GM19438 (cell line): ENCODE results near the gene RTL9.
"Not testable (repeated sequence)": the region's sequence is repeated elsewhere in the genome, so short reads cannot be mapped to it uniquely, and the experiment has no call there.

Source experiments
- ATAC-seq: cut with Tn5 transposase; IDR thresholded peaks from one replicate; pipeline ENCODE4 v1.9.1; 2021; ENCODE audit warnings: low read depth; ENCODE audit not compliant: unreplicated experiment

The RTL9 gene

DNA sequence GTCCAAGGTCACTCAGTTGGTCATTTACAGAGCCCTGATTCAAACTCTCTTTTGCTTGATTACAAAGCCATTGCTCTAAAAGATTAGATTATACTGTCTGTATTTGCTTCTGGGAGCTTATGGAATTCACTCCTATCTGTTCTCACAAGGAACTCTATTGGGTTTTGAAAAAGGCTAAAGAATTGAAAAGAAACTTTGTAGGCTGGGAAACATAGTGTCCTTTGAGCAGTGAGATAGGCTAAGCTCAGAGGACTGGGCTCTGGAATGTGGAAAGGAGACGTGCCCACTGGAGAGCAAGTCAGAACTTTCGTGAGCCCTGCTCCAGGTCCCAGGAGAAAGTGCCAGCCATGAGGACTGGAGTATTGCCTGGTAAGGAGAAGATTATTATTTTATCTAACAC lies at the start of gene RTL9:
RTL9 (plus strand) TSS at position 301 of the 400 bp plus-strand sequence. CDS start 91,770 bp downstream, outside the sequence.
- ATAC-seq = no peak

DNA sequence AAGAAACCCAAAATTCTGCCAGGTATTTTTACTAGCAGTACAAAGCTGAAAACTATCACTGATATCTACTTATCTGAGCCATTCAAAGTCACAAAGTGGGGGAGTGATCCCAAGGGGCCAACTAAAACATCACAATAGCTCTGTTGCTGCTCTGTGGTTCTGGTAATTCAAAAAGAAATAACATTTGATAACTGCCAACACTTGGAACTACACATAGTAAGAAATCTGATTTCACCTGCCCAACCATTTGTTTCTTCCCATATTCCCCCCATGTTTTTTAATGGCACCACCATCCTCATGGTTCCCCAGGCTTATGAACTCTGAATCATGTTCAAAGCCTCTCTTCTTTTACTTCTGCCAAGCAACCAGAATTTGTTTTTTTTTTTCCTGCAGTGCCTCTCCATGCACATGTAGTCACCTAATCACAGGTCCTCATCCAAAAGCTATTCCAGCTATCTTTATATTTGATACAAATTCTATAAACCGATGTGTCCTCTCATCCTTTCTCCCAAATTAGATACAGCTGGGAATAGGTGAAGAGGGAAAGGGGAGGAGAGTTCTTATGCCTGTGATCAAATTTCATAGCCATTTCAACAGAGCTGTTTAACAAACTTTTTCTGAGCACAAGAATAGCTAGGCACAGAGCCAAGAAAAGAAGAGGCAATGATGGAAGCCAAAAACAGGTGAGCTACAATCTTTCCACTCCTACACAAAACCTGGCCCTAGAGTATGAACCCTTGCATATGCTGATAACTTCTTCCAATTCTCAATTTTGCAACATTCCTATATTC lies 48.5 kb upstream of the RTL9 start:
- no peak for ATAC-seq

DNA sequence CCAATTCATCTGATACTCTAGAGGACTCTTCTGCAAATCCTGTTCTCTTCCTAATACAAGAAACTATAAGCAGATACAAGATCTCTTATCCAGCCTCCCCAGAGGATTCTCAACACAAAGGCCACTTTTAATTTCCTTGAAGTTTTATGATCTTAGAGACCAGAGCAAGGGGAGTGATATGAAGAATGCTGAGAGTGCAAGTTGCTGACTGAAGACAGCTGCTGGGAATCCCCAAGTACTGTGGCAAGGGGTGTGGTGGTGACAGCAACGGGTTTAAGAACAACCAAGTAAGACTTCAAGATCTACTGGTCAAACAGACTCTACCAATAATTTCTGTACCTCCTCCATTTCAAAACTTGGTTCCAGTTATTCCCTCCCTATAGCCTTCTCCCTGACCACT lies 47.8 kb upstream of the RTL9 start:
- no peak for ATAC-seq

DNA sequence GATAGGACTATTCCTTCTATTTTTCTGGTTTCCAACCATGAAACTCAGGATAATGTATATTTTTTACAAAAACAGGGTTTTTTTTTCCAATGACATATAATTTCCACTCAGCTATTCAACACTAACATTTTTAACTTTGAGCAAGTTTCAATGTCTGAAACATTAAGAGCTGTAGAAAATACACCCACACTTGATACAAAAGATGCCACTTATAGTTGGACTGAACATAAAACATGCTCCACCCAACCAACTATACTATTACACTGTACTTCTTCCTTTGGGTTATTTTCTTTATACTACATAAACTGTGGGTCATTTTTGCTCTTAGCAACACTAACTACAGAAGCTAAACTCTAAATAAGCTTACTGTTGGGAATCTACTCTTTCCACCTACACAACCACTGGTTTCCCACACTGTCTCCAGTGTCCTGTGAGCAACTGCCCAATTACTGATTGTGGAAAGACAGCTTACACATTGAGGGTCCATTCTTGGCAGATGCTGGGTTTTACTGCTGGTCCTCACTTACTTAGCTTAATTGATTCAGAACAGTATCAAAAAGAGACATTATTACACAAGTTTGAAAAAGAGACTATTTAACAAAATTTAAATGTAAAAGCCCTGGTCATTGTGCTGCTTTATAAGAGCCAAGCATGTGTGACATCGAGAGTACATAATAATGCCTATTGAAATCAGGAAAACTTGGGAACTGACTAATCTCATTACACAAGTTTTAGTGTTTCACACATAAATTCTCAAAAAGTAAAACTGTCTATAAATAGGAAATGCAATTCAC lies 47.0 kb upstream of the RTL9 start:
- no peak for ATAC-seq

DNA sequence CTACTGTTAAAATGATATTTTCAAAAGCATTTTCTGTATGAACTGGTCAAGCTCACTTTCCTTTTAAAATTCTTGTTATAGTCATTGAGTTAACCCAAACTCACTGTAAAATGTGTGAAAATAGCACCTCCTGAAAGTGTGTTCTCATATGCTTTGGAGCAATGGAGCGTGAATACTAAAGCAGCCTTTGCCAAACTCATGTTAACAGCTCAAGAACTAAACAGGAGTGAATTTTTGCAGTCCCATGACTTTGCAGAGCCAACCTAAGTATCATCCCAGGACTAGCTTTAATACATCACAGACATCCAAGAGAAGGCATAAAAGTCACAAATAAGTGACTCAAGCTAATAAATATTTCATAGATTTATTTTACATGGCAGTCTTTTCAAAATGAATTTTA lies 43.1 kb upstream of the RTL9 start:
- ATAC-seq = no peak

DNA sequence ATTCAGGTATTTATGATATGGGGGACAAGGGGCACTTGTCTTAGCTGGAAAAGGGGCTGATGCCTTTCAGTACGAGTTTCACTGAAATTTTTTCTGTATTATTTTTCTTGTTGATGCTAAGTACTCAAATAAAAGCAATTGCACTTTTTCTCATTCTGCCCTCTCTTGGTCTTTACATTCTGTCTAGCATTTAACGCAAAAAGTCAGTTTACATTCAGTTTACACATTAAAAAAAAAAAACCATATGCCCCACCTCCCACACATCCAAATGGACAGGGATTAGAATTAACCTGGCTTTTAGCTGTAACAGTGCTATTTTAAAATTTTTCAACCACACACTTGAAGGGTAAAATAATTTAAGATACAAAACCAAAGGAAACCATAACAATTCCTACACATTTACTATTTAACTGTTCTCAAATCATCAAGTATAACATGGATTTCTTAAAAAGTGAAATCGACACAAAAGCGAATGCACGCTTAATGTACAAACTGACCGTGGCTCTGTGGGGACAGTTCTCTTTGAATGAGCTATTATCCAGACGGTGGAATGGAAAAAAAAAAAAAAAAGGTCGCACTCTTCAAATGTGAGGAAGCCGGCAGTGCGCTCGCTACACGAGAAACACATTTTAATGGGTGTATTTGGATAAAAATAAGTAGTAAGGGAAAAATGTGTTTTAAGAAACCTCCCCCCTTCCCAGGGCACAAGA lies 42.1 kb upstream of the RTL9 start:
- no peak for ATAC-seq

GRCh38 chrX:110317061-110317819 lies 41.4 kb upstream of the RTL9 start:
- peak; percentile 24 for ATAC-seq

- ATAC-seq = peak; percentile 73
These were observed 40.6 kb upstream of the RTL9 start, which contains the start of gene AMMECR1 for GRCh38 chrX:110317820-110318663. Gene AMMECR1, minus strand, starts transcription at chrX:110318085. Its CDS starts 14 bp downstream, at chrX:110318071.

- no peak for ATAC-seq
These were observed 40.0 kb upstream of the RTL9 start for GRCh38 chrX:110318664-110318968.

DNA sequence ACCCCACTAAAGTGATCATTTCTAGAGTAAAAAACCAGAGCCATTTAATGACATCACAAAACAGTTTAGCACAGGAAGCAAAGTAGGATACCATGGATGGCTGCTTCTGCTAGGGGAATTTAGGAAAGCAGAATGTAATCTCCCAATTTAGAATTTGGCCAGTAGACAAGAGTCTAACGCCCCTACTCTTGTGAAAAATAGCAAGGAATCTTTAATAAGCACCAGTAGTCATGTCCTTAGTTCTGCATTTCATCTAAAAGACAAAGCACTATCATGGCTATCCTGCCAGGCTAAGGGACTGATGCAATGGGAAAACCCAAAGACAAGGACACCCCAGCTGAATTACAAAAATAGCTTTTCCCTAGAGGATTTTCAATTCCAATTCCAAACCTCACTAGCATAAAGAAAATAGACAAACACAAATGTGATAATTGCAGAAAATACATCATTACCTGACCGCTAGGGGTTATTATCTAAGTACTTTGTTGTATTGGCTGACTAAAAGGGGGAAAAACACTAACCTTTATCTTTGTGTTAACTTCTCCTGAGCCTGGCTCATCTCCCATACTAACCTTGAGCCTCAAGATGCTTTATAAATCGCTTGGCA lies 38.2 kb upstream of the RTL9 start:
- no peak for ATAC-seq

- ATAC-seq = no peak
These were observed 37.6 kb upstream of the RTL9 start for GRCh38 chrX:110321081-110321480.

DNA sequence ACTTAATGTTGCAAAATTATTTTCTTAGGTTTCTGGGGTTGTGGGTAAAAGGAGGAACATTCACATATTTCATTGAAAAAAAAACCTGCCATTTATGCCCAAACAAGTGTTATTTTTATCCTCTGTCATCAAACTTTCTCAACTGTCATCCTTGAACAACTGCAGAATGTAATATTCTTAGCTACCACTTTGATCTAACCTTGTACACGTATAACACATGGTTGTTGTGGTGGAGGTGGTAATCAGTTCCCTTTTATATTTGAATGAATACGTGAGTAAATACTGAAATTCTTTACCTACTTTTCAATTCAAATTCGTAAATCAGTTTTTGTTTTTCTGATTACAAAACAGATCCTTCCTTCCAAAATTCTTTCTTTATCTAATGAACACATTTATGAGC lies 37.0 kb upstream of the RTL9 start:
- no peak for ATAC-seq

DNA sequence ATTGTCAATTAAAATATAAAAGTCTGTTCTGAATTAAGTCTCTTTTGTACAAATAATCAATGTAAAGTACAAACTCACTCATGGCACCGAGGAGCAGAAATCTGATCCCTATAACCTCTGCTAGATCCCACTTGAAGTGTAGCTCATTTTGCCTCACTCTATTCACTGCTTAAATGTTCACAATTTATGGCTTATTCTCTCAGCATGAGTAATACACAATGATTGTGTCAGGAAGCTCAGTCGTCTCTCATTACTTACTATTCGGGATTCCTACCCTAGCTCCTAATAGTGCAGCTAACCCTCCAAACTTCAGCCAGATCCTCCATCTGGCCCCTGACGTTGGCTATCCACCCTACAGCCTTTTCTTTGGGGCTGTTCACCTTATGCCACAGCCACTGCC lies 36.0 kb upstream of the RTL9 start:
- no peak for ATAC-seq

DNA sequence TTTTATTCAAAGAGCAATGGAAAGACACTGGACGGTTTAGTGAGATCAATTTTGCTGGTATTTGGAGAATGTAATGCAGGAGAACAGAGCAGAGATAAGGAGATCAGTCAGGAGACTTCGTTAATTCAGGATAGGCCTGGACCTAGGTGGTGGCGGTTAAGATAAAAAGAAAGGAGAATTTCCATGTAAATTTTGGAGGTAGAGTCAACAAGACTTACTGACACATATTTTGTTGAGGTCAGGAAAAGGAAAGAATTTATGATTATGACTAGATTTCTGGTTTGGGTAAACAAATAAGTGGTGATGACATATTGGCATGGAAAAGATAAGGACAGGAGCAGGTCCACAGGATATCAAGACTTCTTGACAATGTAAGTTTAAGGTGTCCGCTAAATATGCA lies 31.9 kb upstream of the RTL9 start:
- no peak for ATAC-seq

GRCh38 chrX:110327336-110327735 lies 31.3 kb upstream of the RTL9 start:
- ATAC-seq = no peak

GRCh38 chrX:110328613-110329012 lies 30.0 kb upstream of the RTL9 start:
- not testable (repeated sequence) for ATAC-seq

DNA sequence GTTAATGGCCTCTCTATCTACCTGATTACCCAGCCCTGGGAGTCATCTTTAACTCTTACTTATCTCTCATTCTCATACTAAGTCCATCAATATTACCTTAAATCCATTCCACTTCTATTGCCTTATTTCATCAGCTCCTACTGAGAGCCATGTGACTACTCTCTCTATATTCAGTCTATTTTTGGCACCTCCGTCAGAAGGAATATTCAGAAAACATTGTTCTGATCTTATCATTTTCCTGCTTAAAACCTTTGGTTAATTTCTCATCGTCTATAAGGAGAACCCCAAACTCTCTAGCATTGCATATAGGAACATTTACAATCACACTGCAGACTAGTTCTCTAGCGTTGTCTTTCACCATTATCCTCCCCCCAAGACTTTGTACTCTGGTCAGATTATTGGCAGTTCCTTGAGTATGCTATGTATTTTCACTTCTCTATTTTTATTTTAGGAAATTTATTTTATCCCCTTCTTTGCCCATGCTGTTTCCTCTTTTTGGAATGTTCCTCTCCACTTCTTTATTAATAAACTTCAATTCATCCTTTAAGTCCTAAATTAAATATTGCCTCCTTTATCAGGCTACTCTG lies 27.1 kb upstream of the RTL9 start:
- no peak for ATAC-seq

GRCh38 chrX:110333458-110333857 lies 25.2 kb upstream of the RTL9 start:
- ATAC-seq = not testable (repeated sequence)

DNA sequence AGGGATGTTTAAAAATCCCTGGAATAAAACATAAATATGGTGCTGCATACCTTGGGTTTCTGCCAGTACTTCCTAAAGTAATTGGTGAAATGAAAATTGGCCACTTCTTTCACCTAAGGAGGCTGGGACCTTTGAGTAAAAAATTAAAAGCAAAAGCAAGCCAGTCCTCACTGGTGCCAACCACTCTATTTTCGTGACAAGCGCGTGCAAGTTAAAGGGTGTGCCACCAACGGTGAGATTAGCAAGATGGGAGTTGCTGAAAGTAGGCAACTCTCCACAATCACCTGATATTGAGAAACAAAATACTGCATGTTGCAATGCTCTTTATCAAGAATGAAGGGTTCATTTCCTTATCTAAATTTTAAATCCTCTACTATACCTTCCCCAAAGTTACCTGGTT lies 19.7 kb upstream of the RTL9 start:
- no peak for ATAC-seq
